Peyer's patch (tissue), 4 donors: ENCODE measurements around the gene SYNGR1.

Experiments used
- POLR2A ChIP-seq, 2 donors: fragments of 450-650 bp; IDR thresholded peaks; one replicate each; pipeline ENCODE4 v1.5.1; 2017; ENCODE audit warnings: antibody characterized with exemption in 2 of 2, mild to moderate bottlenecking in 2 of 2, moderate library complexity in 2 of 2
- TF ChIP-seq, protein P1 (sequence below), 6 experiments: fragments of 450-650 bp in 4 of 6; fragments of 200-600 bp in 2 of 6; sonication (generic) in 1 of 6; IDR thresholded peaks; one replicate each; pipeline ENCODE4 v1.5.1; 2017 to 2019; ENCODE audit warnings: antibody characterized with exemption in 6 of 6, mild to moderate bottlenecking in 3 of 6, moderate library complexity in 1 of 6

DNA sequence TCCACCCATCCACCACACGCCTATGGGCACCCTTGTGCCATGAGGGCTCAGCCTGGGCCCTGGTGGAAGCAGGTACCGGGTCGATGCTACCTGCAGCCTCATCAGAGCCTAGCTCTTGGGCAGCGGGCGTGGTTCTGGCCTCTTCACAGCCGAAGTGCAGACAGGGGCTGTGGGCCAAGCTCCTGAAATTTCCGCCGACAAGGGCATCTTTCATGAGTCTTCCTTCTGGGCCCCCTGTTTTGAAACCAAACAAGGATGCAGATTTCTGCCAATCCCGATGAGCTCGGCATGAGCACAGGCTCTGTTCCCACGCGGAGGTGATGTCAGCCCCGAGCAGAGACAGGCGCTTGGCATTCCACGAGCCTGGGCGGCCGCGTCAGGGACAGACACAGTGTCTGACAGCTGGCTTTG is 84.5 kb downstream of the SYNGR1 start:
- TF ChIP-seq, protein P1, sequence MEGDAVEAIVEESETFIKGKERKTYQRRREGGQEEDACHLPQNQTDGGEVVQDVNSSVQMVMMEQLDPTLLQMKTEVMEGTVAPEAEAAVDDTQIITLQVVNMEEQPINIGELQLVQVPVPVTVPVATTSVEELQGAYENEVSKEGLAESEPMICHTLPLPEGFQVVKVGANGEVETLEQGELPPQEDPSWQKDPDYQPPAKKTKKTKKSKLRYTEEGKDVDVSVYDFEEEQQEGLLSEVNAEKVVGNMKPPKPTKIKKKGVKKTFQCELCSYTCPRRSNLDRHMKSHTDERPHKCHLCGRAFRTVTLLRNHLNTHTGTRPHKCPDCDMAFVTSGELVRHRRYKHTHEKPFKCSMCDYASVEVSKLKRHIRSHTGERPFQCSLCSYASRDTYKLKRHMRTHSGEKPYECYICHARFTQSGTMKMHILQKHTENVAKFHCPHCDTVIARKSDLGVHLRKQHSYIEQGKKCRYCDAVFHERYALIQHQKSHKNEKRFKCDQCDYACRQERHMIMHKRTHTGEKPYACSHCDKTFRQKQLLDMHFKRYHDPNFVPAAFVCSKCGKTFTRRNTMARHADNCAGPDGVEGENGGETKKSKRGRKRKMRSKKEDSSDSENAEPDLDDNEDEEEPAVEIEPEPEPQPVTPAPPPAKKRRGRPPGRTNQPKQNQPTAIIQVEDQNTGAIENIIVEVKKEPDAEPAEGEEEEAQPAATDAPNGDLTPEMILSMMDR (IDR thresholded peaks at IDR 0.05) = no peak
- TF ChIP-seq POLR2A (IDR thresholded peaks at IDR 0.05) = no peak
